ENCODE data around the gene CDH18.

CDH18 gene

GRCh38 chr5:19531374-19531952 is 456.5 kb downstream of the CDH18 start:
- no peak for DNase-seq (ENCODE audit: low spot score)
- Histone ChIP-seq H3K27ac (no peak overlapping the region), H3K4me3 (no peak overlapping the region)
- TF ChIP-seq CTCF (IDR thresholded peaks at IDR 0.05) = no peak

DNA sequence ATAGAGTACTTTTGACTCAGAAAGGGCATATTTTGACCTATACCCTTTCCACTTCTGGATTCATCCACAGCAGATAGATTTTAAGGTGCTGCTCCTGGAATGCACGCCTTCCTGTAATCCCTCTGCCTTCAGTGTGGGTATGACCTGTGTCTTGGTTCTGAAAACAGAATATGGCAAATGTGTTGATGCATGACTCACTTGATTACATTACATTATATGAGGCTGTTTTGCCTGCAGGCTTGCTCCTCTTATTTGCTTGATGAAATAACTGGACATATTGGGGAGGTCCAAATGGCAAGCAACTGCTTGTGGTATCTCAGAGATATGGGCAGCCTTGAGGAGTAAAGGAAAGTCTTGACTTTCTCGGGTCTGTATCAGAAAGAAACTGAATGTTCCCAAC is 468.6 kb downstream of the CDH18 start:
- TF ChIP-seq CTCF (IDR thresholded peaks at IDR 0.05) = no peak

DNA sequence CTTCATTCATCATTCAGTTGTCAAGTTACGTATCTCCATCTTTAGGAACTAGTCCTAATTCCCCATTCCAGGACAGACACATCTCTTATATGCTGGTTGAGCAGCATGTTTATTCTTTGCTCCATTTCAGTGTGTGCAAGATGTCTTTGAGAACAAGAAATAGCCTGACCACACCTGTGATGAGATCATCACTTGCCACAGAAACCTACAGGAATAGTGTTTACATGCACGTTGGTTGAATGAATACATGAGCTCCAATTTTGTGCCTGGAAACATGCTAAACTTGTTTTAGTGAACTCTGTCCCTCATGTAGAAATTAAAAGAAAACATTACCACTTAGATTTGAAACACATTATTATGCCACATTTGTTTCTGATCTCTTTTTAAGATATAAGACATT is 489.1 kb downstream of the CDH18 start:
- DNase-seq (ENCODE audit: low spot score) = no peak
- Histone ChIP-seq H3K4me3 (no peak overlapping the region), H3K27ac (no peak overlapping the region)
- no peak for TF ChIP-seq CTCF (IDR thresholded peaks at IDR 0.05)

More for the DNA sequence above, 468.6 kb downstream of the CDH18 start:
- DNase-seq (ENCODE audit: low spot score) = no peak
- H3K27ac ChIP-seq = no peak overlapping the region
- H3K4me3 ChIP-seq = no peak overlapping the region

DNA sequence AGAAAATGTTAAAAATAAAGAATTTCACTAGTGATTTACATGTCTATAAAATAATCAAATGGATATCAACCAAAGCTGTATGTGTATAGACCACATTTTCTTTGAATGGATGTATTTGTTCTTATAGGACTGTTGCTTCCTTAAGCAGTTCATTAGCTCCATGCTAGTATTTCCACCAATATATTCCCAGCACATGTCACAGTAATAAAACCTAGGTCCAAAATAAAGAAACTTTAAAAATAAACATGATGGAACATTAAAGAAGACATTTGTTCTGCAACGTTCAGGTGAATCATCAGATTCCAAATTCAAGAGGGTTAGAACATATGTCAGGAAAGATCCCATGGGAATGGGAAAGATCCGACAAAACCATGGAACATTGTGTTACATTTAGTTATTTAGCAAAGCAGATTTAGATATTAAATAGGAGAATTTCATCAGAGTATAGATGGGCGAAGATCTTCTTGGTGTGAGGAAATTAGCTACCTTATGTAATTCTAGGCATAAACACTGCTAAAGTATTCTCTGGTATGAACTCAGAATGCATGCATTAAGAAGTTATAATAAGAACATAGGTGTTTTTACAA is 490.7 kb downstream of the CDH18 start:
- H3K4me3 ChIP-seq = no peak overlapping the region
- no peak overlapping the region for H3K27ac ChIP-seq
- TF ChIP-seq CTCF (IDR thresholded peaks at IDR 0.05) = no peak
- no peak for DNase-seq (ENCODE audit: low spot score)

GRCh38 chr5:19496056-19496455 is 491.9 kb downstream of the CDH18 start:
- DNase-seq (ENCODE audit: low spot score) = no peak

GRCh38 chr5:19492861-19493260 is 495.1 kb downstream of the CDH18 start:
- no peak for DNase-seq (ENCODE audit: low spot score)
- no peak overlapping the region for H3K27ac ChIP-seq
- TF ChIP-seq CTCF (IDR thresholded peaks at IDR 0.05) = no peak

More at GRCh38 chr5:19496056-19496455, 491.9 kb downstream of the CDH18 start:
- TF ChIP-seq CTCF (IDR thresholded peaks at IDR 0.05) = no peak
- Histone ChIP-seq H3K27ac (no peak overlapping the region), H3K4me3 (no peak overlapping the region)

DNA sequence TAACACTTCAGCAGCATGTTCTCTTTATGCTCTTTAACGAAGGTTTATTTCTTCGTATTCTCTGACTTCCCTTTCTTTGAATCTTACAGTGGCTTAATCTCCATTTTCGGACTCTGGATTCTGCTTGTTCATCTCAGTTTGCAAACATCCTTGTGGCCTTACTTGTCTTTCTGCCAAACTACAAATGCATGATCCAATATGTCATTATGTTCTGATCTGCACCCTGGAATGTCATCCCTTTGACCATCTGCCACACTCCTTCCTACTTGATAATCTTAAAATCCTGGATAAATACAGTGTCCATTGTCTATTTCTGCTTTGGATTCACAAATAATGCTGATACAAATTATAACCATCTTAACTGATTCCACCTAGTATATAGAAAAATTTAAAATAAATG is 499.2 kb downstream of the CDH18 start:
- no peak overlapping the region for H3K4me3 ChIP-seq

More at GRCh38 chr5:19492861-19493260, 495.1 kb downstream of the CDH18 start:
- H3K4me3 ChIP-seq = no peak overlapping the region

More for the DNA sequence above, 499.2 kb downstream of the CDH18 start:
- DNase-seq (ENCODE audit: low spot score) = no peak
- no peak for TF ChIP-seq CTCF (IDR thresholded peaks at IDR 0.05)
- no peak overlapping the region for H3K27ac ChIP-seq

All from coronary artery (tissue), 2 donors.